Effector memory CD4-positive, alpha-beta T cell (primary cell): ENCODE measurements around the gene SLC44A5.
"Not testable (repeated sequence)": the region's sequence is repeated elsewhere in the genome, so short reads cannot be mapped to it uniquely, and the experiment has no call there.

Experiments
- DNase-seq, 3 donors: peaks; one replicate each; pipeline ENCODE4 v3.0.0-alpha.2; 2020
- H3K27ac ChIP-seq: 2 replicates; pipeline ENCODE4 v1.7.0; 2013; ENCODE audit warnings: mild to moderate bottlenecking, low read length, moderate library complexity; ENCODE audit not compliant: insufficient read depth, poor library complexity, severe bottlenecking
- H3K27me3 ChIP-seq: replicated peaks from 2 replicates; pipeline ENCODE4 v1.7.0; 2013; ENCODE audit warnings: mild to moderate bottlenecking, low read length; ENCODE audit not compliant: insufficient read depth, control insufficient read depth, poor library complexity, severe bottlenecking
- H3K36me3 ChIP-seq: 2 replicates; pipeline ENCODE4 v1.7.0; 2013; ENCODE audit warnings: mild to moderate bottlenecking, low read length, moderate library complexity; ENCODE audit not compliant: control insufficient read depth, insufficient read depth
- H3K4me1 ChIP-seq: 2 replicates; pipeline ENCODE4 v1.7.0; 2013; ENCODE audit warnings: low read length, mild to moderate bottlenecking; ENCODE audit not compliant: control insufficient read depth, insufficient read depth, poor library complexity, severe bottlenecking
- H3K4me3 ChIP-seq: 2 replicates; pipeline ENCODE4 v1.7.0; 2013; ENCODE audit warnings: low read length, low read depth, mild to moderate bottlenecking; ENCODE audit not compliant: insufficient read depth, poor library complexity, severe bottlenecking
- H3K9me3 ChIP-seq: 2 replicates; pipeline ENCODE4 v1.7.0; 2013; ENCODE audit warnings: mild to moderate bottlenecking, low read length, moderate library complexity; ENCODE audit not compliant: control insufficient read depth
- total RNA-seq, 3 donors: gene quantifications; one replicate each; lab custom pipeline; 2026; lab: John Stamatoyannopoulos, UW

Gene SLC44A5
- 0.39 to 3.3 (median 1.5) reads per million in 3 donors for total RNA-seq

DNA sequence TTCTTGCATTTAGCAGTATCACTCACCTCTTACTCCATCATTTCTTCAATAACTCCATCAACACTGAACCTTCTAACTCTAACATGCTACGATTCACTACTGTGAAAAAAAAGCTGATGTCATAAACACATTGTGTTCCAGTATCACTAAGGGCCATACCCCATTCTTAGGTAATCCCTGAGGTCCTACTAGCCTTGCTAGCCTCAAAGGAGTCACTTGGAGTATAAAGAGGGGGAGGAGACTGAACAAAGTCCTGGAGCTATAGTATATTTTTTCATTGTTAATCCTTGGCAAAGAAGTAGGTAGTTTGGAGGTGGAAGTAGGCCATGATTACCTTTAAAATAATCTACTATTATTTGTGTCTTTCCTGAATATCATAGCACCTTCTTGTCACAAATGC, at the start of gene SLC44A5:
TSS of gene SLC44A5 (minus strand) at position 101 of the 400 bp plus-strand sequence. CDS start 69,667 bp downstream, outside the sequence.
- H3K27ac ChIP-seq: no peak within 1 kb of the TSS
- H3K4me1 ChIP-seq: peaks cover 12% of the 10 kb centered on the region
- no peak for DNase-seq
- no peaks in the 10 kb centered on the region for H3K9me3 ChIP-seq
- no peak within 1 kb of the TSS for H3K4me3 ChIP-seq
- no peaks in the 10 kb centered on the region for H3K36me3 ChIP-seq
- H3K27me3 ChIP-seq: peaks cover 22% of the 10 kb centered on the region

DNA sequence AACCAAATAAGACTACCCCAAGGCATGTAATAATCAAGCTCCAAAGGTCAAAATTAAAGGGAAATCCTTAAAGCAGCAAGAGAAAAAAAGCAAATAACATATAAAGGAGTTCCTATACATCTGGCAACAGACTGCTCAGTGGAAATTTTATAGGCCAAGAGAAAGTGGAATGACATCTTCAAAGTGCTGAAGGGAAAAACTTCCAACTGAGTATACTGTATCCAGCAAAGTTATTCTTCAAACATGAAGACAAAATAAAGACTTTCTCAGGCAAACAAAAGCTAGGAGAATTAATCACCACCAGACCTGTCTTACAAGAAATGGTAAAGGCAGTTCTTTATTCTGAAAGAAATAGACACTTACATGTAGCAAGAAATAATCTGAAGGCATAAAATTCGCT, 45.0 kb upstream of the SLC44A5 start:
- Histone ChIP-seq H3K9me3 (peaks cover 6% of the 10 kb centered on the region), H3K27me3 (no peaks in the 10 kb centered on the region), H3K36me3 (no peaks in the 10 kb centered on the region), H3K4me3 (no peak overlapping the region), H3K4me1 (no peaks in the 10 kb centered on the region), H3K27ac (no peak overlapping the region)
- no peak for DNase-seq

DNA sequence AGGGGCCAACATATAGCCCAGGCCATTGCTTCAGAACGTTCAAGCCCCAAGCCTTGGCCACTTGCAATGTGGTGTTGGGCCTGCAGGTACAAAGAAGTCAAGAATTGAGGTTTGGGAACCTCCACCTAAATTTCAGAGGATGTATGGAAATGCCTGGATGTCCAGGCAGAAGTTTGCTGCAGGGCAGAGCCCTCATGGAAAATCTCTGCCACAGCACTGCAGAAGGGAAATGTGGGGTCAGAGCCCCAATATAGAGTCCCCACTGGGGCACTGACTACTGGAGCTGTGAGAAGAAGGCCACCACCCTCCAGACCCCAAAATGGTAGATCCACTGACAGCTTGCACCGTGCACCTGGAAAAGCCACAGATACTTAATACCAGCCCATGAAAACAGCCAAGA, 36.3 kb upstream of the SLC44A5 start:
- H3K27me3 ChIP-seq, DNase-seq, H3K9me3 ChIP-seq, H3K27ac ChIP-seq, H3K4me3 ChIP-seq, H3K4me1 ChIP-seq, H3K36me3 ChIP-seq: not testable (repeated sequence)

DNA sequence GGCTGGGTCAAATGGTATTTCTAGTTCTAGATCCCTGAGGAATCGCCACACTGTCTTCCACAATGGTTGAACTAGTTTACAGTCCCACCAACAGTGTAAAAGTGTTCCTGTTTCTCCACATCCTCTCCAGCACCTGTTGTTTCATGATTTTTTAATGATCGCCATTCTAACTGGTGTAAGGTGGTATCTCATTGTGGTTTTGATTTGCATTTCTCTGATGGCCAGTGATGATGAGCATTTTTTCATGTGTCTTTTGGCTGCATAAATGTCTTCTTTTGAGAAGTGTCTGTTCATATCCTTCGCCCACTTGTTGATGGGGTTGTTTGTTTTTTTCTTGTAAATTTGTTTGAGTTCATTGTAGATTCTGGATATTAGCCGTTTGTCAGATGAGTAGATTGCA, 34.2 kb upstream of the SLC44A5 start:
- DNase-seq, H3K4me1 ChIP-seq, H3K27me3 ChIP-seq, H3K4me3 ChIP-seq, H3K27ac ChIP-seq, H3K9me3 ChIP-seq, H3K36me3 ChIP-seq: not testable (repeated sequence)

DNA sequence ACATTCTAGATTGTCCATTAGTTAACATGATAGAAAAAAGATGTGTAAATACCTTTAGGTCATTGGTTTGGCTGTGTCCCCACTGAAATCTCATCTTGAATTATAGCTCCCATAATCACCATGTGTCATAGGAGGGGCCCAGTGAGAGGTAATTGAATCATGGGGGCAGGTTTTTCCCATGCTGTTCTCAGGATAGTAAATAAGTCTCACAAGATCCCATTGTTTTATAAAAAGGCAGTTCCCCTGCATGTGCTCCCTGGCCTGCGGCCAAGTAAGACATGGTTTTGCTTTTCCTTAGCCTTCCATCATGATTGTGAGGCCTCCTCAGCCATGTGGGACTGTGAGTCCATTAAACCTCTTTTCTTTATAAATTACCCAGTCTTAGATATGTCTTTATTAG, 32.5 kb upstream of the SLC44A5 start:
- Histone ChIP-seq H3K36me3 (no peaks in the 10 kb centered on the region), H3K4me3 (no peak overlapping the region), H3K27ac (no peak overlapping the region), H3K4me1 (no peaks in the 10 kb centered on the region), H3K27me3 (no peaks in the 10 kb centered on the region), H3K9me3 (no peaks in the 10 kb centered on the region)
- DNase-seq: no peak

DNA sequence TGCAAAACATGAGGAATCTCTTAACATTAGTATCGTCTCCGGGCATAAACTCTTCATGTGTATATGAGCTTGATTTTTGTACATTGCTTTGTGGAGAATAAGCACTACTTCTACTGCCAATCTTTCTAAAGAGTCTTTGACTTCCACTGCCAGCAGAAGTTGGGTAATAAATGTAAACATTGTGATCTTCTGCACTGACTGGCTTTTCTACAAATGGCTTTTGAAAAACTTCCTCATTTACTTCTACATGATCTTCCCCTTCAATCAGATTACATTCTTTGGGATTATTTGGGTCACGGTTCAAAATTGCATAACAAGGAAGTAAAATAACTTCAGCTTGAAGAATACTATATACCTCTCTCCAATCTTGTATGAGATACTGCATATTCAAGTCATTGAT, 30.4 kb upstream of the SLC44A5 start:
- H3K27me3 ChIP-seq: no peaks in the 10 kb centered on the region
- no peaks in the 10 kb centered on the region for H3K9me3 ChIP-seq
- no peak for DNase-seq
- no peak overlapping the region for H3K4me3 ChIP-seq
- H3K4me1 ChIP-seq: no peaks in the 10 kb centered on the region
- no peaks in the 10 kb centered on the region for H3K36me3 ChIP-seq
- H3K27ac ChIP-seq: no peak overlapping the region

DNA sequence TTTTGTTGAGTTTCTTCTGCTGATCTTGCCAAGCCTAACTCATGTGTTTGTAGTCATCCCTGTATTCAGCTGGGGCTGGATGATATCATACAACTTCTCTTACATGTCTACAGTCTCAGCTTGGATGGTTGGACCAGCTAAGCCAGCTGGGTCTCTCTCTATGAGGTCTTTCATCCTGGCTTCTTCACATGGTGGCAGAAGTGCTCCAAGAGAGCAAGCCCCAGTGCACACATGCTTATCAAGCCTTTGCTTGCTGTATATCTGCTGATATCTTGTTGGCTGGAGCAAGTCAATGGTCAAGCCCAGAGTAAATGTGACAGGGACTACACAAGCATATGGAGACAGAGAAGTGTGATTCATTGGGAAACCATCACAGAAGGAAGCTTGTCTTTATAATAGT, 29.2 kb upstream of the SLC44A5 start:
- Histone ChIP-seq H3K36me3 (no peaks in the 10 kb centered on the region), H3K4me3 (no peak overlapping the region), H3K9me3 (no peaks in the 10 kb centered on the region), H3K27ac (no peak overlapping the region), H3K27me3 (no peaks in the 10 kb centered on the region), H3K4me1 (no peaks in the 10 kb centered on the region)
- no peak for DNase-seq

- Histone ChIP-seq H3K36me3 (no peaks in the 10 kb centered on the region), H3K4me3 (no peak overlapping the region), H3K9me3 (no peaks in the 10 kb centered on the region), H3K27me3 (no peaks in the 10 kb centered on the region), H3K4me1 (no peaks in the 10 kb centered on the region), H3K27ac (no peak overlapping the region)
- no peak for DNase-seq
Measured at GRCh38 chr1:75632350-75632949, 21.5 kb upstream of the SLC44A5 start.

- no peak for DNase-seq
- H3K4me1 ChIP-seq: no peaks in the 10 kb centered on the region
- H3K27me3 ChIP-seq: no peaks in the 10 kb centered on the region
- no peak overlapping the region for H3K4me3 ChIP-seq
- H3K36me3 ChIP-seq: no peaks in the 10 kb centered on the region
- H3K9me3 ChIP-seq: no peaks in the 10 kb centered on the region
- no peak overlapping the region for H3K27ac ChIP-seq
Measured at GRCh38 chr1:75630998-75631397, 20.1 kb upstream of the SLC44A5 start.

GRCh38 chr1:75630004-75630594, 19.2 kb upstream of the SLC44A5 start:
- Histone ChIP-seq H3K36me3 (no peaks in the 10 kb centered on the region), H3K27ac (no peak overlapping the region), H3K4me3 (no peak overlapping the region), H3K9me3 (no peaks in the 10 kb centered on the region), H3K27me3 (no peaks in the 10 kb centered on the region), H3K4me1 (no peaks in the 10 kb centered on the region)
- no peak for DNase-seq
